DOHH2 (cell line): ENCODE measurements around the gene ICE2.

Experiments used
- CTCF ChIP-seq: fragments of 200-600 bp; sonication (generic); IDR thresholded peaks from one replicate; pipeline ENCODE4 v1.5.1; 2014; ENCODE audit warnings: antibody characterized with exemption, mild to moderate bottlenecking, low read depth, low read length; ENCODE audit not compliant: poor library complexity, severe bottlenecking
- EZH2phosphoT487 ChIP-seq: fragments of 200-600 bp; sonication (generic); IDR thresholded peaks from 2 replicates; pipeline ENCODE4 v1.6.1; 2017; ENCODE audit warnings: borderline replicate concordance, mild to moderate bottlenecking, antibody characterized with exemption, low read length, moderate library complexity, mixed read lengths

DNA sequence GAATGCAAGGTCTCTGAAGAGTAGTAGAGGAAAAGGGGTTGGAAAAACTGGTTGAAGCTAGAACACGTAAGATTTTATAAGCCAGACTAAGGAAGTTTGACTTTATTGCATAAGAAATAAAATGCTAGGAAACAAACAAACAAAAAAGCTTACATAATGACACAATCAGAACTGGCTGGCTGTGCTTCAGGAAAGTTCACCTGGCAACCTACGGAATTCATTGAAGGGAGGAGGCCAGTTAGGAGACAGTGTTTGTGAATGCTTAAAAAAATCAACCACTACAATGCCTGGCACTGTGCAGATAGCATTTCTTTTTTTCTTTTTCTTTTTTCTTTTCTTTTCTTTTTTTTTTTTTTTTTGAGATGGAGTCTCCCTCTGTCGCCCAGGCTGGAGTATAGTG, 1.9 kb upstream of the ICE2 start:
- TF ChIP-seq CTCF (no peak), EZH2phosphoT487 (no peak)
